ENCODE measurements around the gene C22orf15. TPM values are rescaled to one million over a fixed set of nuclear protein-coding genes. Genes with fewer than 3 reads are reported as not detected.
A peak's percentile ranks its signal among the peaks of the same experiment; 100 is the strongest.
"Not testable (repeated sequence)": the region's sequence is repeated elsewhere in the genome, so short reads cannot be mapped to it uniquely, and the experiment has no call there.

The C22orf15 gene, protein sequence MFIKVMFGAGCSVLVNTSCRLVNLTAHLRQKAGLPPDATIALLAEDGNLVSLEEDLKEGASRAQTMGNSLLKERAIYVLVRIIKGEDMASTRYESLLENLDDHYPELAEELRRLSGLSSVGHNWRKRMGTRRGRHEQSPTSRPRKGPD
- total RNA-seq (ENCODE audit: insufficient read depth, low replicate concordance): not detected

DNA sequence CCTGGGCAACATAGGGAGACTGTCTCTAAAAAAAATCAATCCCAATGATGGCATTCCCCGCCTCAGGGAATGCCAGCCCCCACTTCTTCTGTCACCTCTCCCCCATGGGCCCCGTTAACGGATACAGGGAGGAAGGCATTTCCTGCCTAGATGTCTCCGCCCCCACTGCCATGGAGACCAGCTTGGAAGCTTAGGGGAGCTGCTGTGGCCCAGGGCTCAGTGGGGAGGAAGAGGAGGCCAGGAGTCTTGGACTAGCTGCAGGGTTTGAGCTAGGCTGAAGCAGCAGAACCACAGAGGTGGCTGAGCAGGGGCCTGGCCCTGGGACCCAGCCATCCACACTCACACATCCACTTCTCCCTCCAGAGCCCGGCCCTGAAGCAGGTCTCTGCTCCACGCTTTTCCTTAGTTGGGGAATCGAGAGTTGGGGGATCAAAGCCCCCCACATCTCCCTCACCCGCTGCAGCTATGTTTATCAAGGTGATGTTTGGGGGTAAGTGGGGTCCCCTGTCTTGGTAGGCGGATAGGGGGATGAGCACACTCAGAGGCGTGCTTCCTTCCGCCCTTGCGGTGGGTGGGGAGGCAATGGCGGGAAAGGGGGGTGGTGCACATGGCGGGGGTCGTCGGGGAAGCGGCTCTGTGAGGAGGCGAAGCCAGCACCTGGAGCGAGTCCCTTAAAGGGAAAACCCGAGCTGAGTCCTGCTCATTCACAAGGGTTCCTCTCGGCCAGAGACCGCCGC, at the start of gene C22orf15:
Gene C22orf15, plus strand, starts transcription at position 149 of the 737 bp plus-strand sequence. Its CDS starts 317 bp downstream, at position 466.
- DNase-seq (ENCODE audit: low spot score): peak; percentile 68

DNA sequence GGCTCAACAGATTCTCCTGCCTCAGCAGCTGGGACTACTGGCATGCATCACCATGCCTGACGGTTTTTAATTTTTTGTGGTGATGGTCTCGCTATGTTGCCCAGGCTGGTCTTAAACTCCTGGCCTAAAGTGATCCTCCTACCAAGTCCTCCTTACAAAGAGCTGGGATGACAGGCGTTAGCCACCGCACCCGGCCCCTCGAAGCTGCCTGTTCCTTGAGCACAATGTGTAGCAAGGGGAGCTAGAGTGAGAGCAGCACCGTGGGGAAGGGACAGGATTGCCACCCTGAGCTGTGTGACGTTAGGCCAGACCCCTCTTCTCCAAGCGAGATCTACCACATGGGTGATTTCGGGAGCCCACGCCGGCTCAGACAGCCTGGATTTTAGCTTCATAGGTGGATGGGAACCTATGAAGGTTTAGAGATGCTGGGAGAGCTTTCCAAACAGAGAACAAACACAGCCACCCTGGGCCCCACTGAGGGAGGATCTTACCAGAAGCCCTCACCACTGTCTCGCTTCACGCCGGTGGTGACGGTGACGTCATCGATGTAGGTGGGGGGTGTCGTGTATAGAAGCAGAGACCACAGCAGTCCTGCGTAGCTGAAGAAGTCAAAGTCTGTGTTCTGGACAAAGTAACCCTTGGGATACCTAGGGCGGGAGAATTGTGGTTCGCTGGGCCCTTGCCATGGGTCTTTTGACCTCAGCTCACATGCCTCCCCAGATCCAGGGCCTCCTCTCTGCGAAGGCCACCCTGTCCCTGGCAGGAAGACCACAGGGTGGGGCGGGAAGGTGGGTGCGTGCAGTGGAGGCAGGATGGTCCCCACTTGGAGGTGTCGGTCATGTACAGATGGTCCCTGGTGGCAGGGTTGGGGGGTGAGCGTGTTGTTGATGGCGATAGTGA, 48.8 kb upstream of the C22orf15 start:
- no peak for DNase-seq (ENCODE audit: low spot score)

DNA sequence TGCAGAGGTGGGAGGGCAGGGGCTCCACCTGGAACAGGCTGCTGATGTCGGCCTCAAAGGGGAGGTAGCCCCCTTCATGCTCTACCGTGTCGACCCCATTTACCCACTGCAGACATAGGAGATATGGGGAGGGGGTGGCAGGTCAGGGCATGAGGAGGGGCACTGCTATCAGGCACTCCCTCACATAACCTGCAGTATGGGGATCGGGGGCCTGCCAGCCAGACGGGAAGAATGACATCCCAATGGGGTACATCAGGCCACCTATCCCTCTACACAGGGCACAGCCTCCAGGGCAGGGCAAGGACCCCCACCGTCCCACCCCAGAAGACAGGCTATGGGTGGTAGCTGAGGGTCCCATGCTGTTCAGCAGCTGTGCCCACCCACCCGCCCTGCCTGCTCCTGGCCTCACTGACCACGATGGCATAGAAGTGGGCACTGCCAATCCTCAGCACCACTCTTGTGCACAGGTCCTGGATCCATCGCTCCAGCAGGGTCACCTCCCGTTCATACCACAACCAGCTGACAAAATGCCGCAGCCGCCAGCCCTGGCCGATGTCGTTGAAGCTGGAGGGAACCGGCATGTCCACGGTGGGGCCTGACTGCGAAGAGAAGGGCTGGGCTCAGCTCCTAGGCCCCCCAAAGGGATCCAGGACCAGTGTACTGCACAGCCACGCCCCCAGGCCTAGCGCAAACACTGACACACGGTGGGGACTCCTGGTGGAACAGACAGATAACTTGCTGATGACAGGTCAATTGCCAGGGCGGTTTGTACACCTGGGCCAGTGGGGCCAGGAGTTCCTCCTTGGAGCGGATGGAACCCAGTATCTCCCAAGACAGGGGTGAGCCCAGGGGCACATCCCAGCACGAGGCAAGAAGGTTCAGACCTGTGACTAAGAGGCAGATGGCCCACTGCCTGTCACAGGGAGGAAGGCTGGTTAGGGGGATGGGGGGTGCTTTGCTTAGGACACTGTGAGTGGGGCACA, 47.9 kb upstream of the C22orf15 start:
- DNase-seq (ENCODE audit: low spot score): no peak

DNA sequence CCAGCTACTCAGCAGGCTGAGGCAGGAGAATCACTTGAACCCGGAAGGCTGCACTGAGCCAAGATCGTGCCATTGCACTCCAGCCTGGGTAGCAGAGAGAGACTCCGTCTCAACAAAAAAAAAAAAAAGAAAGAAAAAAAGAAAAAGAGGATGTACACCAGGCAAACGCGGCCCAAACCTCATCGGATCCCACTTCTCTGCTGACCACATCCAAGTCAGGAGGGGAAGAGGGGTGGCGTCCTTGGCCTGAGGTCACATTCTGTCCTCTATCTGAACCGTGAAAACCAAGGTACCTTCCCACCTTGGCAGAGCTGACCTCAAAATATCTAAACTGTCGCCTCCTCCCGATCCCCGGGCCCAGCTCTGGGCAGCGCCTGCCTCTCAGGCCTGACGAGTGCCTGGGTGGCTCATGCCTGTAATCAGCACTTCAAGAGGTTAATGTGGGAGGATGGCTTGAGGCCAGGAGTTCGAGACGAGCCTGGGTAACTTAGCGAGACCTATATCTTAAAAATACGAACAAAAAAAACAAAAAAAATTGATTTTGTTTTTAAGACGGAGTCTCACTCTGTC, 46.9 kb upstream of the C22orf15 start:
- no peak for DNase-seq (ENCODE audit: low spot score)

DNA sequence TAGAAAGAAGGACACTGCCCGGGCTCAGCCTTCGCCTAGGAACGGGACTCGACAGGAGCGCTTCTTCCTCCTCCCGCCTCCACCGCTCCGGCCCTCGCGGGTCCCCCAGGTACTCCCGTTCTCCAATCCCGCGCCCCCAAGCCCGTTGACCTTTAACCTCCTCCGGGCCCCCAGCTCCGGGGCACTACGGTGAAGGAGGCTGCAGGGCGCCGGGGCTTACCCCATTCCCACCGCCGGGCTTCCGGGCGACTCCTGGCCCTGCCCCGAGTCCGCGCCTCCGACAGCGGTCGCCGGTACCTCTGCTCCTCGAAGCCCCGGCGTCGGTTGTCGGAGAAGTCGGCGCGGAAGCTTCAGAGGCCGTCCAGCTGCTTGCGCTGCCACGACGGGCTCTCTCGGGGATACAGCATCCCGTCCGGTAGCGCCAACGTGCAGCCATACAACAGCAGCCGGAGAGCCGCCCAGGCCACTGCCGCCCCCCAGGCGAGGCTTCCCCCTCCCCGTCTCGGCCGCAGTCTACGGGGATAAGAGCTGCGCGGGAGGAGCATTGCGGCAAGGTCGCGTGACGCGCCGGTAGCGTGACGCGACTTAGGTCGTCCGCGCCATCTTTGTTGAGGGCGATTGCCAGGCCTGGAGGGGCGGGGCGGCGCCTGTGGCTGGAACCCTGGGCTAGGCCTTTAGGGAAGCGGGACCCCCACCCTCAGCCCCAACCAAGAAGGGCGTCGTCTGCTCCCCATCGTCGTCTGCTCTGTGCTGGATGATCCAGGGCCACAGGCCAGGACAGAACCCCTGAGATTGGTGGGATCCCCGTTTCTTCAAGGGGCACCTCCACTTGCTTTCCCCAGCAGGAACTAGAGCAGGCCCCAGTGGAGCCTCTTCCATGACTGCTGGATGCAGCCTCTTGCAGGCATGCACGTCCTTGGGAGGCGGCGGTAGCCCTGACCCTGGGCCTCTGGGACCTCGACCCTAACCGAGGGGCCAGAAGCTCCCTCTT, 45.7 kb upstream of the C22orf15 start:
- peak; percentile 89 for DNase-seq (ENCODE audit: low spot score)

DNA sequence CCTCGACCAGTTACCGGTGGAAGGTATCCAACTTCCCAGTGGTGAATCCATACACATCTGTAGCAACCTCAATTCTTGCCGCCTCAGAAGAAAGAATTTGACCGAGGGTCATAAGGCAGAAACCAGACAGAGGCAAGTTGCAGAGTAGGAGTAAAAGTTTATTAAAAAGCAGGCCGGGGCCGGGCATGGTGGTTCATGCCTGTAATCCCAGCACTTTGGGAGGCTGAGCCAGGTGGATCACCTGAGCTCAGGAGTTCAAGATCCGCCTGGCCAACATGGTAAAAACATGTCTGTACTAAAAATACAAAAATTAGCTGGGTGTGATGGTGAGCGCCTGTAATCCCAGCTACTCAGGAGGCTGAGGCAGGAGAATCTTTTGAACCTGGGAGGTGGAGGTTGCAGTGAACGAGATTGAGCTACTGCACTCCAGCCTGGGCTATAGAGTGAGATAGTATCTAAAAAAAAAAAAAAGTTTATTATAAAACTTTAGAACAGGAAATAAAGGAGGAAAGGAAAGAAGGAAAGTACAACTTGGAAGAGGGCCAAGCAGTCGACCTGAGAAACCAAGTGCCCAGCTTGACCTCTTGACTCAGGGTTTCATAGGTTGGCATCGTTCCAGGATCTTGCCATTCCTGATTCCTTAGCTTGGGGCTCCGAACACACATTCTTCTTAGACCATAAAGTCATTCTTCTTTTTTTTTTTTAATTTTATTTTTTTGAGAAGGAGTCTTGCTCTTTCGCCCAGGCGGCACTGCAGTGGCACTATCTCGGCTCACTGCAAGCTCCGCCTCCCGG, 44.2 kb upstream of the C22orf15 start:
- no peak for DNase-seq (ENCODE audit: low spot score)

GRCh38 chr22:23720855-23721254, 41.9 kb upstream of the C22orf15 start:
- no peak for DNase-seq (ENCODE audit: low spot score)

DNA sequence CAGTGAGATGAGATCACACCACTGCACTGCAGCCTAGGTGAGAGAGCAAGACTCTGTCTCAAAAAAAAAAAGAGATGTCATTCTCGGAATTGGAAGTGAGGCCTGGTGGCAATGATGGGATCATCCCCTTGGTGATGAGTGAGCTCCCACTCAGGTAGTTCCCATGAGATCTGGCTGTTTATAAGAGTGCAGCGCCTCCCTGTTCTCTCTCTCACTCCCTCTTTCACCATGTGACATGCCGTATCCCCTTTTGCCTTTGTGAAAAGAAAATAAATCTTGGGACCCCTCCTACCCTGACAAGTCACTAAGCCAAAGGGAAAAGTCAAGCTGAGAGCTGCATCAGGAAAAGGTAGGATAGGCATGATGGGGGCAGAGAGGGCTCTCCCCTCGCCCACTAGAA, 40.6 kb upstream of the C22orf15 start:
- no peak for DNase-seq (ENCODE audit: low spot score)

DNA sequence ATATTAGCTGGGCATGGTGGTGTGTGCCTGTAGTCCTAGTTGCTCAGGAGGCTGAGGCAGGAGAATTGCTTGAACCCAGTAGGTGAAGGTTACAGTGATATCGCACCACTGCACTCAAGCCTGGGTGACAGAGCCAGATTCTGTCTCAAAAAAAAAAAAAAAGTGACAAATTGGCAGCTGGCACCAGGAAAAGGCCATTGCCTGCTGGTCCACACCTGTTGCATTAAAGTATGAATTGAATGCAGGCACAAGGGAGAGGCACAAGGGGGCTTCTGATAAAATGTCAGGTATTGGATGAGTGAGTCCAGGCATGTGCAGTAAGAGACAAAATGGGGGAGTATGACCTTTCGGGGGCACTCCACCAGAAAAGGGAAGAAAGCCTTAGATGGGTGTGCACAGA, 40.1 kb upstream of the C22orf15 start:
- DNase-seq (ENCODE audit: low spot score): no peak

DNA sequence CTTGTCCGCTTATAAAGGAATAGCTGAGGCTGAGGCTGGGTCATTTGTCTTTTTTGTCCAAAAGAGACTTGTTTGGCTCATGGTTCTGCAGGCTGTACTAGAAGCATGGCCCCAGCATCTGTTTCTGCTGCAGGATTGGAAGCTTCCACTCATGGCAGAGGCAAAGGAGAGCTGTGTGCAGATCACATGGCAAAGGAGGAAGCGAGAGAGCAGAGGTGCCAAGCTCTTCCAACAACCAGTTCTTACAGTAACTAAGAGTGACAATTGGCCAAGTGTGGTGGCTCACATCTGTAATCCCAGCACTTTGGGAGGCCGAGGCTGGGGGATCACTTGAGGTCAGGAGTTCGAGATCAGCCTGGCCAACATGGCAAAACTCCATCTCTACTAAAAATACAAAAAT, 34.7 kb upstream of the C22orf15 start:
- DNase-seq (ENCODE audit: low spot score): not testable (repeated sequence)

GRCh38 chr22:23737696-23738095, 25.1 kb upstream of the C22orf15 start:
- DNase-seq (ENCODE audit: low spot score): no peak

GRCh38 chr22:23742505-23743264, 20.1 kb upstream of the C22orf15 start:
- no peak for DNase-seq (ENCODE audit: low spot score)

DNA sequence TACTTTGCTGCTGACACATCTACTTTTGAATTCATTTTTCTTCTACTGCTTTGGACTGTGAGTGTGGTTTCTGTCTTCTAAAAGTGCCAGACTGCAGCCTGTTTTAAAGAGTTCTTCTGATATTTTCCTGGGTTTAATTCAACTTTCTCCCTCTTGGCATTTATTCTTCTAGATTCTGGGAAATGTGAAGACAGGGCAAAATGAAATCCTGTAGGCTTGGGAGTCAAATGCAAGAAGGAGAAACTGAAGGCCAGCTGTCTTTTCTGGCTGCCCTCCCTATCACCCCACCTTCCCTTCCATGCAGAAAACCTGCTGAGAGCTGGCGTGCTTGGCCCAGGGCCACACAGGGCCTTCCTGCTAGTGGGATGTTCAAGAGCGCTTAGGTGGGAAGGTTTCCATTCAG, 19.5 kb upstream of the C22orf15 start:
- no peak for DNase-seq (ENCODE audit: low spot score)

GRCh38 chr22:23744001-23744400, 18.8 kb upstream of the C22orf15 start:
- no peak for DNase-seq (ENCODE audit: low spot score)

DNA sequence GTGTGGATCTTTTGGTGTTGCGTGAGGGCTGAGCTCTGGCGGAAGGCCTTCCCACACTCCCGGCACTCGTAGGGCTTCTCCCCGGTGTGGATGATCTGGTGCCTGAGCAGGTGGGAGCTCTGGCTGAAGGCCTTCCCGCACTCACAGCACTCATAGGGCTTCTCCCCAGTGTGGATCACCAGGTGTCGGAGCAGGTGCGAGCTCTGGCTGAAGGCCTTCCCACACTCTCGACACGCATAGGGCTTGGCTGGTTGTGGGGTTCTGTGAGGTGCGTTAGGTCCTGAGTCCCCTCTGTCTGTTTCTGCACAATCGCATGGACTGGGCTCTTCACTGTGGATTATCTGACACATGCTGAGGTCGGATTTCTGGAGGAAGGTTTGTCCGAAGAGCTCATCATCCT, 18.3 kb upstream of the C22orf15 start:
- DNase-seq (ENCODE audit: low spot score): no peak

DNA sequence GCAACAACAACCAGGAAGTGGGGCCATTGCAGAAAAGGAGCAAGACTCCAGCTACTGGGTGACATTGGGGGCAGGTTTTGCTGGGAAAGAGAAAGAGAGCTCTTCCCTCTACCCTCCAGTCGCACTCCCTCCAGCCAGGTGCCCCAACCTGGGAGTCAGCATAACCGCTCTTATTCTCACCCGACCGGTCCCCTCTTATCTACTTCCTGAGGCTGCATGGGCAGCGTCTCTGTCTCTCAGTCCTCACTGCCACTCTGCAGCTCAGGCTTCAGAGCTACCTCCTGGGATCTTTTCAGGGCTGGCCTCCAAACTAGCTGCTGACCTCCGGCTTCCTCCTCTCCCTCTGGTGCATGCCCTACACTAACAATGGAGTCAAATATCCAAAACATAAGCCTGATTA, 17.0 kb upstream of the C22orf15 start:
- DNase-seq (ENCODE audit: low spot score): no peak

DNA sequence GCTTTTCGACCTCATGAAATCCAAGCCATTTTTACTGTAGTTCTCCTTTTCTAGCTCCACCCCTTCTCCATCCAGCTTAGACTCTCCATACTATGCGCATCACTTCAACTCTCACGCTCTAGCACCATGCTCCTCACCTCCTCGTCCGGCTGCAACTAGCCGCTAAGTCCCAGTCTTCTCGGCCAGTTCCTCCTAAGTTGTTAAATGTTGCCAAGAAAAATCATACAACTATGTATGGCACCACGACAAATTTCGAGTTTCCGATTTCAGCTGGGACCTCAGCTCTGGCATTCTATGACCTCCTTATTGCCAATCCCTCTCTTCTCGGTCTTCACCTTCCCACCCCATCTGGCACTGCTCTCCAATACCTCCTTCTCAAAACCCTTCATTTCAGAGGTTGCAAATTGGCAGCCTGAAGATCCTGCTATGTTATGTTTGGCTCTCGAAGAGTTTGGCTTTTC, 12.9 kb upstream of the C22orf15 start:
- DNase-seq (ENCODE audit: low spot score): no peak

DNA sequence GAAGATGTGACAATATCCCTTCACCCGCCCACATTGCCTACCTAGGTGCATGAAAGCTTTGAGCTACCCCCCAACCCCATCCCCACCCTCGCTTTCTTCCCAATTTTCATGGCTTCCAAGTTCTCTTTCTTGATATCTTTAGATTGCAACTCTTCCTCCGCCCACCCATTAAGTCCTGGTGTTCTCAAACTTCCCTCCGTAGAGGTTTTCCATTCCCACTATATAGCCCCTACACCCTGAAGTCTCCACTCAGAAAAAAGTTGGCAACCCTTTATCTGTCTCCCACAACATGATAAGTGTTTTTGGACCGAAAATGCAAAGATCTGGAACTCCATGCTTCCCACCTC, 12.4 kb upstream of the C22orf15 start:
- DNase-seq (ENCODE audit: low spot score): no peak

All from umbilical cord (tissue), 2 donors.